ENCODE data around the gene LCA5L. TPM values are rescaled to one million over a fixed set of nuclear protein-coding genes. Genes with fewer than 3 reads are reported as not detected.

LCA5L gene
- total and polyA plus RNA-seq, 2 of the 13 experiments (the other 11 are each of a cell fraction or from before 2014, with no cell fraction given), result 0.13 to 0.55 TPM

DNA sequence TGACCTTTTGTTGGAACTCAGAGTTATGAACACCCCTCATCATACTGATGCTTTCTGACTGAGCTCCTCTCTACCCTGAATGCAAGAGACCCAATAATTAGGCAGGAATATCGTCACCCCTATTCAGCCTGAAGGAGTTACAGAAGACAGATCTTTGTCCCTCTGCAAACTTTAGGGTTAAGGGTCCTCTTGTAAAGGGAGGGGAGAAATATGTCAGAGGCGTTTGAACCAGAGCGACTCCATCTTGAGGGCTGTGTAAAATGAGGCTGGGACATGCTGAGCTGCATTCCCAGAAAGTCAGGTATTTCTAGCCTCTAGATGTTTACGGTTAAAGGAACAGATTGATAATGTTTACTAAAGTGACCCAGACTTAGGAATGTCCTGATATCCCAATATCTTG, 86.2 kb downstream of the LCA5L start:
- Histone ChIP-seq H3K9me3 (ENCODE audit: low read length) (no peaks in the 10 kb centered on the region), H2AFZ (ENCODE audit: low read length) (no peak overlapping the region), H3K36me3 (replicated peaks in 1 of 2; ENCODE audit: control insufficient read depth in 1 of 2, insufficient read depth in 2 of 2, low read length in 2 of 2) (no peaks in the 10 kb centered on the region), H3K4me3 (replicated peaks in 1 of 3; ENCODE audit: insufficient read depth in 1 of 3, low read depth in 2 of 3, low read length in 3 of 3) (no peak overlapping the region), H3K79me2 (ENCODE audit: insufficient read depth, low read length) (no peaks in the 10 kb centered on the region), H3K9ac (ENCODE audit: insufficient read depth, low read depth, low read length) (no peak overlapping the region), H3K4me1 (ENCODE audit: insufficient read depth, low read length) (no peaks in the 10 kb centered on the region), H3K4me2 (ENCODE audit: low read depth, low read length) (no peak overlapping the region), H4K20me1 (ENCODE audit: insufficient read depth, low read length) (no peaks in the 10 kb centered on the region), H3K27me3 (ENCODE audit: control insufficient read depth in 1 of 2, insufficient read depth in 2 of 2, low read length in 2 of 2) (peaks cover 2 to 15% of the 10 kb centered on the region in 2 experiments; a peak in 2 of 5 replicates), H3K27ac (ENCODE audit: extremely low read length, insufficient read depth, low read length) (no peak overlapping the region)
- DNase-seq (ENCODE audit: low spot score) (no peak), ATAC-seq (no peak), FAIRE-seq (no peak)
- in situ Hi-C loops (cut with HindIII; ENCODE audit: extremely low pct_ligation_motif_present, low pct_unique_long_range_greater_than_20kb), result no loop called here
- no TSS peak for BruUV-seq (replicated peaks)
- intact Hi-C loops (cut with micrococcal nuclease; ENCODE audit: unreplicated experiment), result no loop called here
- ChIA-PET CTCF (ENCODE audit: low intra/inter-chr PET ratio, low total read pairs) (no interaction called here), POLR2A (interaction anchor here (1.1 kb wide), 1 partner anchor 10 kb away, joined by 3 read pairs; no protein-coding TSS in a partner anchor)
- WGBS (ENCODE audit: low lambda C conversion rate), result 13% methylated on average over 4 of the region's 4 CpGs
- TF ChIP-seq, protein P1, sequence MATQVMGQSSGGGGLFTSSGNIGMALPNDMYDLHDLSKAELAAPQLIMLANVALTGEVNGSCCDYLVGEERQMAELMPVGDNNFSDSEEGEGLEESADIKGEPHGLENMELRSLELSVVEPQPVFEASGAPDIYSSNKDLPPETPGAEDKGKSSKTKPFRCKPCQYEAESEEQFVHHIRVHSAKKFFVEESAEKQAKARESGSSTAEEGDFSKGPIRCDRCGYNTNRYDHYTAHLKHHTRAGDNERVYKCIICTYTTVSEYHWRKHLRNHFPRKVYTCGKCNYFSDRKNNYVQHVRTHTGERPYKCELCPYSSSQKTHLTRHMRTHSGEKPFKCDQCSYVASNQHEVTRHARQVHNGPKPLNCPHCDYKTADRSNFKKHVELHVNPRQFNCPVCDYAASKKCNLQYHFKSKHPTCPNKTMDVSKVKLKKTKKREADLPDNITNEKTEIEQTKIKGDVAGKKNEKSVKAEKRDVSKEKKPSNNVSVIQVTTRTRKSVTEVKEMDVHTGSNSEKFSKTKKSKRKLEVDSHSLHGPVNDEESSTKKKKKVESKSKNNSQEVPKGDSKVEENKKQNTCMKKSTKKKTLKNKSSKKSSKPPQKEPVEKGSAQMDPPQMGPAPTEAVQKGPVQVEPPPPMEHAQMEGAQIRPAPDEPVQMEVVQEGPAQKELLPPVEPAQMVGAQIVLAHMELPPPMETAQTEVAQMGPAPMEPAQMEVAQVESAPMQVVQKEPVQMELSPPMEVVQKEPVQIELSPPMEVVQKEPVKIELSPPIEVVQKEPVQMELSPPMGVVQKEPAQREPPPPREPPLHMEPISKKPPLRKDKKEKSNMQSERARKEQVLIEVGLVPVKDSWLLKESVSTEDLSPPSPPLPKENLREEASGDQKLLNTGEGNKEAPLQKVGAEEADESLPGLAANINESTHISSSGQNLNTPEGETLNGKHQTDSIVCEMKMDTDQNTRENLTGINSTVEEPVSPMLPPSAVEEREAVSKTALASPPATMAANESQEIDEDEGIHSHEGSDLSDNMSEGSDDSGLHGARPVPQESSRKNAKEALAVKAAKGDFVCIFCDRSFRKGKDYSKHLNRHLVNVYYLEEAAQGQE (IDR thresholded peaks at IDR 0.05; ENCODE audit: borderline replicate concordance in 1 of 2, low read depth in 1 of 2, low read length in 2 of 2), result no peak
- TF ChIP-seq ZNF879 (CRISPR knock-in tag; IDR thresholded peaks at IDR 0.05) (no peak), SNAPC2 (CRISPR knock-in tag; IDR thresholded peaks at IDR 0.05) (no peak), SMAD3 (CRISPR knock-in tag; IDR thresholded peaks at IDR 0.05) (no peak), HNF4A (CRISPR knock-in tag; IDR thresholded peaks at IDR 0.05) (no peak), KLF11 (CRISPR knock-in tag; IDR thresholded peaks at IDR 0.05) (no peak), FOSL1 (CRISPR knock-in tag; IDR thresholded peaks at IDR 0.05; ENCODE audit: borderline replicate concordance) (no peak), KDM5A (IDR thresholded peaks at IDR 0.05; ENCODE audit: borderline replicate concordance, low read length) (no peak), E2F2 (CRISPR knock-in tag; IDR thresholded peaks at IDR 0.05; ENCODE audit: borderline replicate concordance) (no peak), MXD4 (CRISPR knock-in tag; IDR thresholded peaks at IDR 0.05) (no peak), ZSCAN20 (CRISPR knock-in tag; IDR thresholded peaks at IDR 0.05; ENCODE audit: borderline replicate concordance) (no peak), ZFP36L2 (CRISPR knock-in tag; IDR thresholded peaks at IDR 0.05) (no peak), FLYWCH1 (CRISPR knock-in tag; IDR thresholded peaks at IDR 0.05) (no peak), ZFP36 (IDR thresholded peaks at IDR 0.05; ENCODE audit: borderline replicate concordance, low read depth, low read length, partially characterized antibody) (no peak), SP1 (IDR thresholded peaks at IDR 0.05) (no peak), SP1 (CRISPR knock-in tag; IDR thresholded peaks at IDR 0.05) (no peak)
- TF ChIP-seq, protein P2, sequence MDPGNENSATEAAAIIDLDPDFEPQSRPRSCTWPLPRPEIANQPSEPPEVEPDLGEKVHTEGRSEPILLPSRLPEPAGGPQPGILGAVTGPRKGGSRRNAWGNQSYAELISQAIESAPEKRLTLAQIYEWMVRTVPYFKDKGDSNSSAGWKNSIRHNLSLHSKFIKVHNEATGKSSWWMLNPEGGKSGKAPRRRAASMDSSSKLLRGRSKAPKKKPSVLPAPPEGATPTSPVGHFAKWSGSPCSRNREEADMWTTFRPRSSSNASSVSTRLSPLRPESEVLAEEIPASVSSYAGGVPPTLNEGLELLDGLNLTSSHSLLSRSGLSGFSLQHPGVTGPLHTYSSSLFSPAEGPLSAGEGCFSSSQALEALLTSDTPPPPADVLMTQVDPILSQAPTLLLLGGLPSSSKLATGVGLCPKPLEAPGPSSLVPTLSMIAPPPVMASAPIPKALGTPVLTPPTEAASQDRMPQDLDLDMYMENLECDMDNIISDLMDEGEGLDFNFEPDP (CRISPR knock-in tag; conservative IDR thresholded peaks at IDR 0.05), result no peak
- TF ChIP-seq, protein P3, sequence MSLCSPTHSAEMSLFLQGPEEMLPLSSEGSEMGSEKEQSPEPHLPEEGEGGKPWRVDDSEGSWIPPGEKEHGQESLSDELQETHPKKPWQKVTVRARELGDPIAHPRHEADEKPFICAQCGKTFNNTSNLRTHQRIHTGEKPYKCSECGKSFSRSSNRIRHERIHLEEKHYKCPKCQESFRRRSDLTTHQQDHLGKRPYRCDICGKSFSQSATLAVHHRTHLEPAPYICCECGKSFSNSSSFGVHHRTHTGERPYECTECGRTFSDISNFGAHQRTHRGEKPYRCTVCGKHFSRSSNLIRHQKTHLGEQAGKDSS (CRISPR knock-in tag; IDR thresholded peaks at IDR 0.05; ENCODE audit: borderline replicate concordance, low read depth), result no peak
- TF ChIP-seq, protein P4, sequence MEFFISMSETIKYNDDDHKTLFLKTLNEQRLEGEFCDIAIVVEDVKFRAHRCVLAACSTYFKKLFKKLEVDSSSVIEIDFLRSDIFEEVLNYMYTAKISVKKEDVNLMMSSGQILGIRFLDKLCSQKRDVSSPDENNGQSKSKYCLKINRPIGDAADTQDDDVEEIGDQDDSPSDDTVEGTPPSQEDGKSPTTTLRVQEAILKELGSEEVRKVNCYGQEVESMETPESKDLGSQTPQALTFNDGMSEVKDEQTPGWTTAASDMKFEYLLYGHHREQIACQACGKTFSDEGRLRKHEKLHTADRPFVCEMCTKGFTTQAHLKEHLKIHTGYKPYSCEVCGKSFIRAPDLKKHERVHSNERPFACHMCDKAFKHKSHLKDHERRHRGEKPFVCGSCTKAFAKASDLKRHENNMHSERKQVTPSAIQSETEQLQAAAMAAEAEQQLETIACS (CRISPR knock-in tag; IDR thresholded peaks at IDR 0.05), result no peak
